Esophagus squamous epithelium (tissue), 5 donors: Measurements from ENCODE around the gene ANKRD60. TPM values are rescaled to one million over a fixed set of nuclear protein-coding genes. Genes with fewer than 3 reads are reported as not detected.

ENCODE experiments used
- DNase-seq: peaks from one replicate; lab custom pipeline; 2025; lab: John Stamatoyannopoulos, UW
- H3K27ac ChIP-seq, 4 donors: fragments of 200-600 bp; sonication (generic); one replicate each; pipeline ENCODE4 v1.5.1; 2016 to 2019; ENCODE audit warnings: mild to moderate bottlenecking in 1 of 4
- H3K27me3 ChIP-seq, 4 donors: fragments of 200-600 bp; sonication (generic); 1 replicate in 3 of 4; 2 replicates in 1 of 4; pipeline versions ENCODE4 v1.5.1 to v1.6.0; 2017 to 2021; ENCODE audit warnings: antibody characterized with exemption in 1 of 4
- H3K36me3 ChIP-seq, 3 donors: fragments of 200-600 bp; sonication (generic); one replicate each; pipeline ENCODE4 v1.5.1; 2016 to 2019
- H3K4me1 ChIP-seq, 3 donors: fragments of 200-600 bp; sonication (generic); one replicate each; pipeline ENCODE4 v1.5.1; 2017 to 2019
- H3K4me3 ChIP-seq, 4 donors: fragments of 200-600 bp; sonication (generic); 1 replicate in 3 of 4; 2 replicates in 1 of 4; pipeline ENCODE4 v1.5.1; 2016 to 2019; ENCODE audit warnings: mild to moderate bottlenecking in 2 of 4, moderate library complexity in 1 of 4
- H3K9me3 ChIP-seq, 3 donors: fragments of 200-600 bp; sonication (generic); one replicate each; pipeline ENCODE4 v1.5.1; 2016 to 2019
- CTCF ChIP-seq, 6 experiments: fragments of 450-650 bp in 4 of 6; fragments of 200-600 bp in 2 of 6; sonication (generic) in 2 of 6; IDR thresholded peaks; one replicate each; pipeline ENCODE4 v1.5.1; 2016 to 2019; ENCODE audit warnings: antibody characterized with exemption in 6 of 6, mild to moderate bottlenecking in 4 of 6, moderate library complexity in 4 of 6
- POLR2A ChIP-seq, 4 donors: fragments of 450-650 bp; IDR thresholded peaks; one replicate each; pipeline ENCODE4 v1.6.1; 2017; ENCODE audit warnings: antibody characterized with exemption in 4 of 4, mild to moderate bottlenecking in 4 of 4, moderate library complexity in 3 of 4
- WGBS, 2 donors: methylation state at CpG; one replicate each; pipeline ENCODE4 v1.1.5; 2018; 5-methylcytosine and 5-hydroxymethylcytosine counted together
- intact Hi-C: fragments of 100-400 bp; cut with DNase I; formaldehyde crosslinking; loops from one replicate; pipeline ENCODE4 v1.15.0; 2022
- total RNA-seq, 4 donors: library from RNA; depleted of rRNA; stranded (reverse); fragments of >200 nt; gene quantifications; one replicate each; pipeline ENCODE4 v1.1.0, GENCODE V29; 2016
- donor health status: DM: yes; HTN: yes; CAD: no.

Gene ANKRD60
- total RNA-seq, 4 donors from 2014 or later: not detected

GRCh38 chr20:58254890-58255289, 26.4 kb upstream of the ANKRD60 start:
- DNase-seq: no peak
- intact Hi-C loops: no loop called here
- H3K4me3 ChIP-seq: no peak overlapping the region
- H3K4me1 ChIP-seq: peaks cover 0 to 5% (median 0%) of the 10 kb centered on the region in 3 donors
- no peak overlapping the region for H3K27ac ChIP-seq
- H3K9me3 ChIP-seq: no peaks in the 10 kb centered on the region
- TF ChIP-seq POLR2A (IDR thresholded peaks at IDR 0.05): no peak
- no peak for TF ChIP-seq CTCF (IDR thresholded peaks at IDR 0.05)
- H3K27me3 ChIP-seq: no peaks in the 10 kb centered on the region
- peaks cover 0 to 15% (median 4%) of the 10 kb centered on the region in 3 donors for H3K36me3 ChIP-seq

DNA sequence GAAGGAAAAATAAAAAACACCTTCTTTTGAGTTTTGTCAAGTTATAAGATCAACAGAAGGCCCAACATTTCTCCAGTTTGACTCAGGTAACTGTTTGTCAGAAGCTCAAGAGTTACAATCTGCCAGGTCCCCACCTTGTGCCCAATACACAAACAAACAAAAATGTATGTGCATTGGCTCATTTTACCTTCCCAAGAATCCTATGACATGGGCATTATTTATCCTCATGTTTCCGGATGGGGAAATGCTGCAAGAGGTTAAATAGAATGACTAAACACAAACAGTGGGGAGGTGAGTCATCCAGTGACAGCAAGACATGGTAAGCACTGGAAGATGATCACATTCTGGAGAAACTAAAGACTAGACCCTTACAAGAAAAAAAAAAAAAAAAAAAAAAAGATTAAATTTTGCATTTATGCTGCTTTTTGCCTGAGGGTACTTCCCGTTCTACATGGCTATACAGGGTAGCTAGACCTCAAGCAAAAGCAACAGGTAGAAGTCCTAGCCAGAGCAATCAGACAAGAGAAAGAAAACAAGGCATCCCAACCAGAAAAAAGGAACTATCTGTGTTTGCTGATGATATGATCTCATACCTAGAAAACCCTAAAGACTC, 23.6 kb upstream of the ANKRD60 start:
- intact Hi-C loops: no loop called here
- peaks cover 0 to 5% (median 0%) of the 10 kb centered on the region in 3 donors for H3K4me1 ChIP-seq
- peaks cover 3 to 30% (median 8%) of the 10 kb centered on the region in 3 donors for H3K36me3 ChIP-seq
- no peaks in the 10 kb centered on the region for H3K9me3 ChIP-seq
- WGBS, 2 donors: 43 to 57% methylated on average over 2 of the region's 2 CpGs
- DNase-seq: no peak
- H3K4me3 ChIP-seq: no peak overlapping the region
- TF ChIP-seq CTCF (IDR thresholded peaks at IDR 0.05) (no peak), POLR2A (IDR thresholded peaks at IDR 0.05) (no peak)
- H3K27me3 ChIP-seq: no peaks in the 10 kb centered on the region
- no peak overlapping the region for H3K27ac ChIP-seq

GRCh38 chr20:58251348-58251978, 23.0 kb upstream of the ANKRD60 start:
- Histone ChIP-seq H3K27me3 (no peaks in the 10 kb centered on the region), H3K9me3 (no peaks in the 10 kb centered on the region), H3K4me3 (no peak overlapping the region), H3K36me3 (peaks cover 3 to 36% (median 9%) of the 10 kb centered on the region in 3 donors), H3K4me1 (peaks cover 0 to 5% (median 0%) of the 10 kb centered on the region in 3 donors), H3K27ac (no peak overlapping the region)
- DNase-seq: no peak
- WGBS, 2 donors: 86 to 88% methylated on average over 8 of the region's 8 CpGs
- TF ChIP-seq POLR2A (IDR thresholded peaks at IDR 0.05) (no peak), CTCF (IDR thresholded peaks at IDR 0.05) (no peak)
- intact Hi-C loops: no loop called here

GRCh38 chr20:58246346-58246745, 17.9 kb upstream of the ANKRD60 start:
- no peaks in the 10 kb centered on the region for H3K27me3 ChIP-seq
- no peak overlapping the region for H3K4me3 ChIP-seq
- no peaks in the 10 kb centered on the region for H3K9me3 ChIP-seq
- 73 to 79% methylated on average over 6 to 9 of the region's 9 CpGs for WGBS, 2 donors
- no peak for DNase-seq
- peaks cover 12 to 87% (median 21%) of the 10 kb centered on the region in 3 donors for H3K36me3 ChIP-seq
- TF ChIP-seq CTCF (IDR thresholded peaks at IDR 0.05): peak in 1 of 6 experiments; percentile 35
- TF ChIP-seq POLR2A (IDR thresholded peaks at IDR 0.05): no peak
- no peak overlapping the region for H3K27ac ChIP-seq
- intact Hi-C loops: no loop called here
- H3K4me1 ChIP-seq: no peaks in the 10 kb centered on the region

DNA sequence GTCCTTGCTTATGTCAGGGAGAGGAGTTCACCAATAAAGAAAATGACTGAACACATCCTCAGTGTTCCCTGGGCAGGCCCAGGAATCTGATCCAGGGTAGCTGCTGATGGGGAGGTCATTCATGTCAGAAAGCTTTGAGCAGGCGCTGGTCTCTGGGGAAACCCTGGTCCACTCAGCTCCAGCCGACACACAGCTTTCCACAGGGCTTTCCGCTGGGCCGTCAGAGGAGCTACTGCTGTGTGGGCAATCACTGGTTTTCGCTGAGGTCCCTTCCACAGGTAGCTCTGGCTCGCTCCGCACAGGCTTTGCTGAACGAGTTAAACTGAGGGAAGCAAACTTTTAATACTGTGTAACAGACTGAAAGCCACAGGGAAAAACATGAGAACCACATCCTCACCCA, 17.5 kb upstream of the ANKRD60 start:
- intact Hi-C loops: no loop called here
- Histone ChIP-seq H3K27me3 (no peaks in the 10 kb centered on the region), H3K4me3 (no peak overlapping the region), H3K4me1 (no peaks in the 10 kb centered on the region), H3K9me3 (no peaks in the 10 kb centered on the region), H3K27ac (no peak overlapping the region), H3K36me3 (peaks cover 12 to 83% (median 21%) of the 10 kb centered on the region in 3 donors)
- no peak for DNase-seq
- WGBS, 2 donors: 90 to 98% methylated on average over 4 to 6 of the region's 8 CpGs
- TF ChIP-seq CTCF (IDR thresholded peaks at IDR 0.05) (no peak), POLR2A (IDR thresholded peaks at IDR 0.05) (no peak)
